A673 (cell line): ENCODE data around the gene PNPLA2.

Experiments
- CTCF ChIP-seq: fragments of 300-800, 200-600 bp; sonication (generic); conservative IDR thresholded peaks from 2 replicates; pipeline ENCODE4 v1.5.1; 2017; ENCODE audit warnings: low read depth, mild to moderate bottlenecking, antibody characterized with exemption, low read length, moderate library complexity, mixed read lengths
- EZH2 ChIP-seq: fragments of 200-600 bp; sonication (generic); IDR thresholded peaks from 2 replicates; pipeline ENCODE4 v1.6.1; 2017; ENCODE audit warnings: borderline replicate concordance, low read depth, mild to moderate bottlenecking, mixed read lengths, antibody characterized with exemption, low read length; ENCODE audit not compliant: poor library complexity, severe bottlenecking

DNA sequence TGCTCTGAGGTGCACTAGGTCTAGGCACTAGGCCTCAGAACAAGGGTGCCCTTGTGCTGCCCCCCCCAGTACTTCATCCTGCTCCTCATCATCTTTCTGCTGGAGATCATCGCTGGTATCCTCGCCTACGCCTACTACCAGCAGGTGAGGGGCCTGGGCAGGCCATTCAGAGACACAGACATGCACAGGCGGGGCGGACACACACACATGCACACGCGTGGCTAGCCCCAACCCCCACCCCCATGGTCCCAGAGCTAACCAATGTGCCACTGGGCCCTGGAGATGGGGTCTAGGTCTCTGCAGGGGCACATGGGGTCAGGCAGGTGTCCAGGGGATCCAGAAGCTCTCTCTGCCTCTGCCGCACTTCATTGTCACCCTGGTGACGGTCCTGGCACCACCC, 18.0 kb downstream of the PNPLA2 start:
- no peak for TF ChIP-seq CTCF
- no peak for TF ChIP-seq EZH2
